NB4 (cell line): ENCODE data around the gene DNAH17.
A peak's percentile ranks its signal among the peaks of the same experiment; 100 is the strongest.

Source experiments
- DNase-seq: peaks from one replicate; pipeline ENCODE4 v3.0.0; 2010; ENCODE audit warnings: low read depth
- H3K4me3 ChIP-seq: one replicate; pipeline ENCODE4 v1.5.1; 2011; ENCODE audit warnings: mild to moderate bottlenecking, low read depth, low read length, moderate library complexity
- MYC ChIP-seq: IDR thresholded peaks from 2 replicates; pipeline ENCODE4 v1.6.1; 2011; ENCODE audit warnings: low read depth, low read length
- POLR2A ChIP-seq: IDR thresholded peaks from 2 replicates; pipeline ENCODE4 v1.6.1; 2011; ENCODE audit warnings: mild to moderate bottlenecking; ENCODE audit not compliant: insufficient read length; ENCODE audit errors: extremely low read depth
- TF ChIP-seq, protein P1 (sequence below): IDR thresholded peaks from one replicate; pipeline ENCODE4 v1.5.1; 2012; ENCODE audit warnings: low read depth, low read length
- TF ChIP-seq, protein P2 (sequence below): IDR thresholded peaks from 2 replicates; pipeline ENCODE4 v1.6.1; 2011; ENCODE audit warnings: low read depth, low read length

DNAH17 gene

DNA sequence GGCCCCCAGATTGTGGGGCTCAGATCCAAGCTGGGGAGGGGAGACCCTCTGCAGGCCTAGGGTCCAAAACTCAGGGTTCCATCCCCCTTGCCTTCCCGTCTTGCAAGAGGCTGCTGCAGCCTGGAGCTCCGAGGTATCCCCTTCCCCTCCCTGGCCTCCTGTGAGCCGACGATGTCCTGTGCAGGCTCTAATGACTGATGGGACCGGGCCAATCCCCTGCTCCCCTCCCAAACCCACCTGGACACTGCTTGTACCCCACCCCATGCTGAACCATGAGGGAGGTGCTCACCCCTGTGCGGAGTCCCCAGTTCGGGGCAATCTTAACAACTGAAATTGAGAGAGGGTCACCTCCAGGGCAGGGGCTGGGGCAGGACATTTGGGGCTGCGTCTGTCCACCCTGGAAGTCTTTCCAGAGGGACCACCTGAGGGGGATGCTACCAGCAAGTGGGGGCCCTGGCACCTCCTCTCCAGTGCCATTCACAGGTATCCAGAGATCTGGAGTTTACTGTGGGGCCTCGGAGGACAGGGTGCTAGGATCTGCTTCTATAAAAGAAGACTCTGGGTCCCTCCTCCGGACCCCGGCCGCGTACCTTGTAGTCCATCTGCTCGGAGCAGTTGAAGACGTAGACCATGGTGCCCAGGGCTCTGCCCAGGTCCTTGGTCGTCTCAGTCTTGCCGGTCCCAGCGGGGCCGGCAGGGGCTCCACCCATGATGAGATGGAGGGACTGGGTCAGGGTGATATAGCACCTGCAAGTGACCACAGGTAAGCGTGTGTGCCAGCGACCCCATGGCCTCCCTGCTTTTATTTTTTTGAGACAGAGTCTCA is 77.3 kb downstream of the DNAH17 start:
- no peak for DNase-seq
- TF ChIP-seq, protein P1, sequence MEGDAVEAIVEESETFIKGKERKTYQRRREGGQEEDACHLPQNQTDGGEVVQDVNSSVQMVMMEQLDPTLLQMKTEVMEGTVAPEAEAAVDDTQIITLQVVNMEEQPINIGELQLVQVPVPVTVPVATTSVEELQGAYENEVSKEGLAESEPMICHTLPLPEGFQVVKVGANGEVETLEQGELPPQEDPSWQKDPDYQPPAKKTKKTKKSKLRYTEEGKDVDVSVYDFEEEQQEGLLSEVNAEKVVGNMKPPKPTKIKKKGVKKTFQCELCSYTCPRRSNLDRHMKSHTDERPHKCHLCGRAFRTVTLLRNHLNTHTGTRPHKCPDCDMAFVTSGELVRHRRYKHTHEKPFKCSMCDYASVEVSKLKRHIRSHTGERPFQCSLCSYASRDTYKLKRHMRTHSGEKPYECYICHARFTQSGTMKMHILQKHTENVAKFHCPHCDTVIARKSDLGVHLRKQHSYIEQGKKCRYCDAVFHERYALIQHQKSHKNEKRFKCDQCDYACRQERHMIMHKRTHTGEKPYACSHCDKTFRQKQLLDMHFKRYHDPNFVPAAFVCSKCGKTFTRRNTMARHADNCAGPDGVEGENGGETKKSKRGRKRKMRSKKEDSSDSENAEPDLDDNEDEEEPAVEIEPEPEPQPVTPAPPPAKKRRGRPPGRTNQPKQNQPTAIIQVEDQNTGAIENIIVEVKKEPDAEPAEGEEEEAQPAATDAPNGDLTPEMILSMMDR: no peak
- no peak for TF ChIP-seq POLR2A
- no peak overlapping the region for H3K4me3 ChIP-seq

DNA sequence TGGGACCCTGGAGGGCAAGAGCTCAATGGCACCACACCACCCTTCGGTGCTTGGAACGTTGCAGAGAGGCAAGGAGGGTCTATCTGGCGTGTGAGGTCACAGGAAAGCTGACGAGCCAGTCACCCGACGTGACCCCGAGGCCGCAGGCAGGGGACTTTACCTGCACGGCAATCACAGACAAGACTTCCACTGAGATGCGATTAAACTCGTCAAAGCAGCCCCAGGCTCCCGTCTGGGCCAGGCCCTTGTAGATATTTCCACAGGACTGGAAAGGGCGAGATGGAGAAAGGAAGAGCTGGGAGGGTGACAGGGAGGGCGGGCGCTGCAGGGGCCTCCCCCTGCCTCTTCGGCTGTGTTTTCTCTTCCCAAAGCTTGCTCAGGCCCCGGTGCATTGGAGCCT is 78.3 kb downstream of the DNAH17 start:
- no peak for DNase-seq

DNA sequence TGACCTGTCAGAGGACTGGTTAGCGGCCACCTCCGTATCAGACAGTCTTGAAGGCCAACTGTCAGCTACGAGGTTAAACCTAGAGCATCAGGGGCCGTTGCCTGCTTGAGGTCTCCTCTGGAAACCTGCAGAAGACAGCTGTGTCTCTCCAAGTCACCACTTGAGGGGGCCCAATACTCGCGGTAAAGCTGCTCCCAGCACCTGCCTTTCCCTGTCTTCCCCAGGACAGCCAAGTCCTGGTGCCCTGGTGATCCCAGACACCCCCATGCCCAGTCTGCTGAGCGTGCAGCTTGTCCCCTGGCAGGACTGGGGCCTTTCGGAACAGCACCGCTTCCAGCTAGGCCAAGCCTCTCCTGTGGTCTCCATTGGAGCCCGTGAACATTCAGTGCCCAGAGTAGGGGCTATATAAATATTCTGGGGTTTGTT is 80.1 kb downstream of the DNAH17 start:
- TF ChIP-seq MYC: no peak; the same call in 1 of the 2 replicates
- no peak for TF ChIP-seq POLR2A
- TF ChIP-seq, protein P2, sequence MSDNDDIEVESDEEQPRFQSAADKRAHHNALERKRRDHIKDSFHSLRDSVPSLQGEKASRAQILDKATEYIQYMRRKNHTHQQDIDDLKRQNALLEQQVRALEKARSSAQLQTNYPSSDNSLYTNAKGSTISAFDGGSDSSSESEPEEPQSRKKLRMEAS: peak; percentile 27; the same call in 1 of the 2 replicates
- TF ChIP-seq, protein P1: peak; percentile 67
- peak; percentile 80 for DNase-seq
- no peak overlapping the region for H3K4me3 ChIP-seq

More for the DNA sequence above, 78.3 kb downstream of the DNAH17 start:
- no peak overlapping the region for H3K4me3 ChIP-seq
- TF ChIP-seq MYC: no peak
- TF ChIP-seq, protein P2: no peak
- TF ChIP-seq, protein P1: no peak
- TF ChIP-seq POLR2A: no peak

DNA sequence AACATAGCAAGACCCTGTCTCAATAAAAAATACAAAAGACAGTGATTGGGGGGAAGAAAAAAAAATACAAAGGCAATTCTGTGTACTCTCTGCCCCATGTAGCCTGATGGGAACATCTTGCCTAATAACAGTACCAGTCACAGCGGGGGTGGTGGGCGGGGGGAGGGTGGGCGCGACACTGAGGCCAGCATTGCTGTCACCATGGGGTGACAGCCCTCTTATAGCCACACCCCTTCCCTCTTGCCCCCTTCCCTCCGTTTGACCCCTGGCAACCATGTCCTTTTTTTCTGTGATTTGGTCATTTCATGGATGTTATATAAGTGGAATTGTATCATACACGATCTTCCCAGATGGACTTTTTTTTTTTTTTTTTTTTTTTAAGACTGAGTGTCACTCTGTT is 80.9 kb downstream of the DNAH17 start:
- H3K4me3 ChIP-seq: no peak overlapping the region
- no peak for DNase-seq
- TF ChIP-seq, protein P1: no peak
- TF ChIP-seq MYC (no peak), POLR2A (no peak)
- TF ChIP-seq, protein P2: no peak

DNA sequence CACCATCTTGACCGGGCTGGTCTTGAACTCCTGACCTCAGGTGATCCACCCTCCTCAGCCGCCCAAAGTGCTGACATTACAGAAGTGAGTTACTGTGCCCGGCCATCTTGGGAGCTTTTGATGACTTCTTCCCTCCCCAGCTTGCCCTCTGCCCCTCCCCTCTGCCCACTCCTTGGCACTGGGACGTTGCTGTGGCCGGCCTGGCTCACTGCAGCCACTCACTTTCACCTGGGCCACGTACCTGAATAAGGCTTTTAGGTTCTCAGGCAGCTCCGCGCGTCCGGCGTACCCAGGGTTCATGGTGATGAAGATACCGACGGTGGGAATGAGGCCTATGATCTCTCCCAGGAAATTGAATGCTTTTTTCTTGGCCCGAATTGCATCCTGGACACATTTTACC is 81.6 kb downstream of the DNAH17 start:
- DNase-seq: no peak
- H3K4me3 ChIP-seq: no peak overlapping the region
- TF ChIP-seq, protein P2: no peak
- TF ChIP-seq, protein P1: no peak
- TF ChIP-seq MYC (no peak), POLR2A (no peak)
